SH-SY5Y (cell line): ENCODE results near the gene ZFHX3.

Experiments used
- GATA2 ChIP-seq: IDR thresholded peaks from 2 replicates; pipeline ENCODE4 v1.6.1; 2011; ENCODE audit warnings: mild to moderate bottlenecking, low read depth, low read length
- GATA3 ChIP-seq: IDR thresholded peaks from 2 replicates; pipeline ENCODE4 v1.6.1; 2011; ENCODE audit warnings: low read depth, mild to moderate bottlenecking, low read length, moderate library complexity

DNA sequence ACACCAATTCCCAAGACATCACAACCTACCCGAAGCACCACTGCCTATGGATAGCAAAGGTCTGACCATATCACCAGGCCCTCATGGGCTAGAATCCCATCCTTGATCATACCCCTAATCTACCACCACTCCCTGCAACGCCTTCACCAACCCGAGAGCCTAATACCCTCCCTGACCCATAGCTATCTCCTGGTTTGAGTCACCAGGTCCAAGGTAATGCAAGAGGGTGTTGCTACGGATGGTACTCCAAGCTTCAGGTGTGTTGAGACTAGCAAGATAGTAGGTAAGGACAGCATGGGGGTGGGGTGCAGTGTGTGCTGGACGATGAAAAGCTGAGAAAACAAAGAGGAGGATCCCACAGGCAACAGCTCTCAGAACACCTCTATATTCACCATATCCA, 258.0 kb downstream of the ZFHX3 start:
- TF ChIP-seq GATA3 (no peak), GATA2 (no peak)
